GM12872 (cell line): ENCODE data around the gene RFLNA.

Experiments used
- TF ChIP-seq, protein P1 (sequence below): IDR thresholded peaks from 3 replicates; pipeline ENCODE4 v1.5.1; 2011; ENCODE audit warnings: low read depth, mild to moderate bottlenecking, low read length, moderate library complexity; ENCODE audit not compliant: insufficient read depth

RFLNA gene

DNA sequence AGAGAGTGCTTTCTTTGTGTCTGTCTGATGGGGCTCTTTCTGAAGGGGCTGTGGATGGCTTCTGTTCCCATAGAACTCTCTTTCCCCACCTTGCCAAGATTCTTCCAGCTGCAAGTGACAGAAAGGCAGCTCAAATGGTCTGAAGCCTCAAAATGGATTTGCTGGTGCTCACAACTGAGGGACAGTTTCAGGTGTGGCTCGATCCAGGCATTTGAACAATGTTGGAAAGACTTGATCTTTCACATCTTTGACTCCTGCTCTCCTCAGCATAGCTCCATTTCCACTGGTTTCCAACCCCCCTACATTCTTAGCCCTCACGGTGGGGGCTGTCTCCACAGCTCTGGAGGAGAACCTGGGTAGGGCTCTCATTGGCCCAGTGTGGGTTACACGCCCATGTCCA is 15.9 kb downstream of the RFLNA start:
- TF ChIP-seq, protein P1, sequence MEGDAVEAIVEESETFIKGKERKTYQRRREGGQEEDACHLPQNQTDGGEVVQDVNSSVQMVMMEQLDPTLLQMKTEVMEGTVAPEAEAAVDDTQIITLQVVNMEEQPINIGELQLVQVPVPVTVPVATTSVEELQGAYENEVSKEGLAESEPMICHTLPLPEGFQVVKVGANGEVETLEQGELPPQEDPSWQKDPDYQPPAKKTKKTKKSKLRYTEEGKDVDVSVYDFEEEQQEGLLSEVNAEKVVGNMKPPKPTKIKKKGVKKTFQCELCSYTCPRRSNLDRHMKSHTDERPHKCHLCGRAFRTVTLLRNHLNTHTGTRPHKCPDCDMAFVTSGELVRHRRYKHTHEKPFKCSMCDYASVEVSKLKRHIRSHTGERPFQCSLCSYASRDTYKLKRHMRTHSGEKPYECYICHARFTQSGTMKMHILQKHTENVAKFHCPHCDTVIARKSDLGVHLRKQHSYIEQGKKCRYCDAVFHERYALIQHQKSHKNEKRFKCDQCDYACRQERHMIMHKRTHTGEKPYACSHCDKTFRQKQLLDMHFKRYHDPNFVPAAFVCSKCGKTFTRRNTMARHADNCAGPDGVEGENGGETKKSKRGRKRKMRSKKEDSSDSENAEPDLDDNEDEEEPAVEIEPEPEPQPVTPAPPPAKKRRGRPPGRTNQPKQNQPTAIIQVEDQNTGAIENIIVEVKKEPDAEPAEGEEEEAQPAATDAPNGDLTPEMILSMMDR: no peak

DNA sequence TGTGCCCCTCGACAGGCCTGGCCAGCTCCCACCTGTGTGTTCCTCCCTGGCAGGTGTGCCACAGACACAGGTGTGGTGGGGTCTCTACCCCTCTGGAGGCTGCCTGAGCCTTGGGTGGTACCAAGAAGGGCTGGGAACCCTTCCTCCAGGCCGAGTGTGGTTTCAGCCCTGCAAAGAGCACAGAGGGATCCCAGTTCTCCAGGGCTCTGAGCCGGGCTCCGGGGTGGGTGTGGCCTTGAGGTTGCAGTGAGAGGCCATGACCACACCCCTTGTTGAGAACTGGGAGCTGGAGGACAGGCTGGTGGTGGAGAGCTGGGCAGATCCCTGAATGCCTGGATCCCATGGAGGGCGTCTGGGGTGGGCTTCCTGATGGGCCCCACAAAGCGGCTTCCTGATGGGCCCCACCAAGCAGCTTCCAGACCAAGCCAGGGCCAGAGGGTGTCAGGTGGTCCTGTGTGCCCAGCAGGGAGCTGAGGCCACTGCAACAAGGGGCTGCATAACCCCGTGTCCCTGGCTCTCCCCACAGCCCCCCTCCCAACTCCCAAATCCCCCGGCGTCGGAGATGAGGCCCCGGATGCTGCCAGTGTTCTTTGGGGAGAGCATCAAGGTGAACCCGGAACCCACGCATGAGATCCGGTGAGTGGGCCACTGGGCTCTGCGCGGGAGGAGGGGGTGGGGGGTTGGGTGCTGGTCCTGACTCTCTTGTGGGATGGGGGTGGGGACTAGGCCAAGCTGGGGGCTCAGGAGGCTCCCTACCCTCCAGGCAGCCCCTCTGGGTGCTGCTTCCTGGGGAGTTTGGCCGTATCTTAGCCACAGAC is 16.6 kb downstream of the RFLNA start:
- TF ChIP-seq, protein P1: no peak

DNA sequence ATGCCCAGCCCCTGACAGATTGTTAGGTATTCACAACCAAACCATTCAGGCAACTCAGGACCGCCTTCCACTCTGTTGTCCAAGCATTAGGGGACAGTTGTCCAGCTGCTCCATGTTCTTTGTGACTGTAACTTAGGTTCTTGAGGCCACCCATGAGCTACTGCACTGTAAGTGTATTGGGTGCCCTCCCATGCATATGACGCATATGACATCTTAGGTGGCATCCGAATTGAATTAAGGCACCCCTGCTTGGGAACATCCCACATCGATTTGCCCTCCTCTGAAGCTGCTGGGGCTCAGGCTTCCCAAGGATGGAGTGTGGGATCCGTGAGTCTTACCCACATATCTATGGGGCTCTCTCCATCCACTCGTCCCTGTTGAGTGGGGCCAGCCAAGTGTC is 17.7 kb downstream of the RFLNA start:
- TF ChIP-seq, protein P1: no peak

GRCh38 chr12:124314207-124314606 is 19.3 kb downstream of the RFLNA start:
- TF ChIP-seq, protein P1: no peak

GRCh38 chr12:124314766-124315165 is 19.9 kb downstream of the RFLNA start:
- TF ChIP-seq, protein P1: no peak

DNA sequence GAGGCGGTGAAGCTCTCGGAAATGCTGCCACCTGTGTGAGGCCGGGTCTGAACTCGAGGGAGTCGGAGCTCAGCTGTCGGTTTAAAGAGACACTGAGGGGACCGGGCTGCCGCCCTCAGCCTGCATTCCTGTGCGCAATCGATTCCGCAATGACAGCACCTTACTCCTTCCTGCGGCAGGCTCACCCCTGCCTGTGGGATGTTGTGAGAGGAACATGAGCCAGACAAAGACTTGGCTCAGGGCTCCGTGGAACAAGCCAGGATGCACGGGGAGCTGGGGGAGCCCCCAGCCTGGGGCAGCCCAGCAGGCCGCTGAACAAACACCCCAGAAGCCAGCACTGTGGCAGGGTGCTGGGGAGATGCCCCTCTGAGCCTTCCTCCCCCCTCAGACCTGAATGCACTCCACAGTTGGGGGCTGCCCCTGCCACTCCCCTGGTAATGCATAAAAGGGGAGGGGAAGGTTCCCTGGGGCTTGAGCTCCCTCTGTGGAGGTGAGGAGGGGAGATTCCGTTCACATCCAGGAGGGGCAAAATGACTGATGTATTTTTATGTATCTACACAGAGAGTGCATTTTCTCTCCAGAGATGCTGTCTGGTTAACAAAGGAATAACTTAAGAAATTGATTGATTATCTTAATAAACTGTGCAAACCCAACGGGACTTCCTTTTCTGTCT is 20.6 kb downstream of the RFLNA start:
- TF ChIP-seq, protein P1: no peak

- TF ChIP-seq, protein P1: no peak
Measured at GRCh38 chr12:124316257-124316900, 21.5 kb downstream of the RFLNA start.
